Activated T-cell treated with anti-CD3 and anti-CD28 coated beads, Interleukin-2, amount 50 U/mL, for 4 hours (primary cell): ENCODE measurements around the gene NOS1AP. TPM values are rescaled to one million over a fixed set of nuclear protein-coding genes. Genes with fewer than 3 reads are reported as not detected.

Source experiments
- ATAC-seq, 2 donors: fragments of 200-7000 bp; cut with Tn5 transposase; one replicate each; pipeline ENCODE4 v1.10.0; 2021
- DNase-seq: peaks from one replicate; pipeline ENCODE4 v3.0.0-alpha.2; 2020
- H3K27me3 Mint-ChIP-seq: one replicate; pipeline ENCODE4 v1.8.0; 2021; ENCODE audit warnings: low read depth, mixed read lengths
- H3K36me3 Mint-ChIP-seq: one replicate; pipeline ENCODE4 v1.8.0; 2022; ENCODE audit warnings: mixed read lengths; ENCODE audit not compliant: insufficient read depth
- H3K4me1 Mint-ChIP-seq: one replicate; pipeline ENCODE4 v1.8.0; 2021; ENCODE audit warnings: low read depth, mixed read lengths
- H3K4me3 Mint-ChIP-seq: one replicate; pipeline ENCODE4 v1.8.0; 2021; ENCODE audit warnings: mild to moderate bottlenecking, moderate library complexity, mixed read lengths
- H3K9me3 Mint-ChIP-seq: one replicate; pipeline ENCODE4 v1.8.0; 2021; ENCODE audit warnings: mixed read lengths
- total RNA-seq, 3 donors: library from RNA; stranded (reverse); gene quantifications; one replicate each; pipeline ENCODE4 v1.2.1, GENCODE V29; 2021

Gene NOS1AP
- total RNA-seq, 3 donors from 2014 or later: 0.05 to 0.37 (median 0.13) TPM

DNA sequence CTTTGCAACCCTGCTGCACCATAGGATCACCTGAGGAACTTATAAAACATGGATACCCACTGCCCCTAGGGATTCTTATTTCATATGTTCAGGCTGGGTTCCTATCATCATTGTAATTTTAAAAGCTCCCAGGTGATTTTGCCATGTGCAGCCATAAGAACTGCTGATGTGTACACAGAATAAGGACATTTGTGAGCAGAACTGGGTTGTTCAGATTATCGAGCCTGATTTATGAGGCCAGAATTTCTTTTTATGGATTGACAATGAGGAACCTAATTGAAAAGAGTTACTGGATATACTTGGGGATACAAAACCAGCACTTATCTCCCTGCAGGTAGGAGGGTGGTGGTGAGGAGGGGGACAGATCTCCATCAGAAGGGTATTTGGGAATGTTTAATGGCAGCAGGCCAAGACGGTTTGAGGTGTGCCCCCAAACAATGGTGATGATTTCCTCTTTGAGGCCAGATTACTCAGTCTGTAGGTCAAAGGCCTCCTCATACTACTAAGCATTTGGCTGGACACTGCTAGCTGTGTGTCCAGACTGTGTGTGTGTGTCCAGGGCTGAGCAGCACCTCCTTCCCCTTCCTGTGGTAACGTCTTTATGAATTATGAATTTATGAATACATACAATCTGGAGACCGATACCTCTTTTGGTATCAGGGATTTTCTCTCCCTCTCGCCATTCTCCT lies 18.9 kb downstream of the NOS1AP start:
- Mint-ChIP-seq H3K4me1 (no peaks in the 10 kb centered on the region), H3K9me3 (peaks cover 4% of the 10 kb centered on the region), H3K4me3 (no peak overlapping the region), H3K36me3 (peaks cover 4% of the 10 kb centered on the region), H3K27me3 (peaks cover 21% of the 10 kb centered on the region)
- DNase-seq: no peak
- ATAC-seq: no peak

DNA sequence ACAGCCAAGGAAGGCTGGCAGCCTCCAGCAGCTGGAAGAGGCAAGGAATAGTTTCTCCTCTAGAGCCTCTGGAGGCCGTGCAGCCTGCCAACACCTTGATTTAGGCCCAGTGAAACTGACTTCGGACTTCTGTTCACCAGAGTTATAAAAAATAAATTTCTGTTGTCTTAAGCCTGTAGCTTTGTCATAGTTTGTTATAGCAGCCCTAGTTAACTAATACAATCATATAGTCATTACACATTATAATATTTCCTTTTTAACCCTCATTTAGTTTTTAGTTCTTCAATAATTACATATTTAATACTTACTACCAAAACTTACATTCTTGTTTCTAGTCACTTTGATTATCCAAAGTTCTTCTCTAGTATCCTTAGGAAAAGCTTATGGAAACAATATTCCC lies 20.3 kb downstream of the NOS1AP start:
- Mint-ChIP-seq H3K27me3 (peaks cover 17% of the 10 kb centered on the region), H3K36me3 (no peaks in the 10 kb centered on the region), H3K9me3 (no peaks in the 10 kb centered on the region), H3K4me1 (no peaks in the 10 kb centered on the region), H3K4me3 (no peak overlapping the region)
- ATAC-seq: no peak
- DNase-seq: no peak

DNA sequence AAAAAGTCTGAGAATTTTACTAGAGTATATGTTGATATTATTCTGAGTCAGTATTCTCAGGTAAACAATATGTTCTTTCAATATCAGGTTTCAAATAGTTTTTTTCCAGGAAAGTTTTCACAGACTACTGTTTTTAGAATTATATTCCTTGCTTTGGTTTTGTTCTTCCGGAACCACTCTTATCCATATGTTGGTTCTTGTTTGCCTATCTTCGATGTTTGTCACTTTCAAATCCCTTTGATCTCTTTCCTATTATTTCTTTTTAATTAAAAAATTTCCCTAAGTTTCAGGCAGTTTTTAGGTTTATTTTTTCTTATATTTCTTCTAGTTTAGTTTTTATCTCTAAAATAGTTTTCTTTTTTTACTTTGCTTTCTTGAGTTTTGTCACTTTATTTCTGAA lies 20.9 kb downstream of the NOS1AP start:
- DNase-seq (no peak), ATAC-seq (no peak)
- H3K9me3 Mint-ChIP-seq: no peaks in the 10 kb centered on the region
- peaks cover 18% of the 10 kb centered on the region for H3K27me3 Mint-ChIP-seq
- H3K36me3 Mint-ChIP-seq: no peaks in the 10 kb centered on the region
- H3K4me3 Mint-ChIP-seq: no peak overlapping the region
- H3K4me1 Mint-ChIP-seq: no peaks in the 10 kb centered on the region

DNA sequence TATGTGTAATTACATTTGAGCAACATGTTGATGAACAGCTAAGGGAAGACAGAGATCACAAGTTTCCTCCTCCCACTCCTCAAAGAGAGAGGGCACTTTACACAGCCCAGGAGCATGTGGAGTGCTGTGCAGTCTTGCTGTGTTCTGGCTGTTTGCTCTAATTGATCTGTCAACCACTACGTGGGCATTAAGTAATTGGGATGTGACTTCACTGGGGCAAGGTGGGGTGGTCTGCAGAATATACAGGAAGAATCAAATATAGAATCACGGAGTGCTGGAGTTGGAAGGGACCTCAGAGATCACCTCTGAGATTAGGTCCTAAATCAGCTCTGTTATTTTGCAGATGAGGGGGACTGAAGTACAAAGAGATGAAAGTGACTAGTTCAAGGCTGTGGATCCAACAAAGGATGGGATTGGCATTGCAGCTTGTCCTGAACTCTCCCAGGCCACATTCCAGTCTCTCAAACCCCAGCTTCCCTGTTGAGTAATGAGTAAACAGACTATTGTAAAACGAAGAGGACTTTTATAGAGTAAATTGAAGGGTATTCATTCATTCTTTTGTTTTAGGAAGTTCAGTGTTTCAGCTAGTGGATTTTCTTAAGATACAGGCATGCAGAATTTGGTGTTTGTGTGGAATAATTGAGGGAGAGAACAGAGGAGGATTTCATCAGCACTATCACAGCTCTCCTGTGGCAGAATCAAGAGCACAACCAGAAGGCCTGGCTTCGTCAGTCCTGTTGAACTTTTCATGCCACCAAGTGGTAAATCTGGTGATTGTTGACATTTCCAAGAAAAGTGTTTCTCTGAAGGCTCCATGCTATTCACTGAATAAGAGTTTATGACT lies 22.4 kb downstream of the NOS1AP start:
- ATAC-seq: no peak
- Mint-ChIP-seq H3K9me3 (no peaks in the 10 kb centered on the region), H3K4me3 (no peak overlapping the region), H3K4me1 (no peaks in the 10 kb centered on the region), H3K27me3 (peaks cover 17% of the 10 kb centered on the region), H3K36me3 (no peaks in the 10 kb centered on the region)
- no peak for DNase-seq

DNA sequence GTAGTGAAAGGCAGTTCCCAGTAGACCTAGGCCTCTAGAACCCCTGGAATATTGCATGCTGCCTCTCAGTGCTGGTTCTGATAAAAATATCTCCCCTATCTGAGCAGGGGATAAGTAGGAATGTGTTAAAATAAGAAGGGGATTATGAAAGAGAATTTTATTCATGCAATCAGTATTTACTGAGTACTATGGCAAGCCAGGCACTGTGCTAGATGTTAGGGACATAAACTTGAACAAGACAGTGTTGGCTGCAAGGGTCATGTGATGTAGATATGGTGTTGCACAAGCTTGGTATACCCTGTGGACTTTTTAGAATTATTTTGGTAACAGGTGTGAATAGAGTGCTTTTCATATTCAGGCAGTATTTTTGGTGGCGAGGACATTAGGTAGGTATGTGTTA lies 23.6 kb downstream of the NOS1AP start:
- peaks cover 14% of the 10 kb centered on the region for H3K27me3 Mint-ChIP-seq
- H3K36me3 Mint-ChIP-seq: no peaks in the 10 kb centered on the region
- no peaks in the 10 kb centered on the region for H3K9me3 Mint-ChIP-seq
- H3K4me1 Mint-ChIP-seq: no peaks in the 10 kb centered on the region
- no peak for DNase-seq
- H3K4me3 Mint-ChIP-seq: no peak overlapping the region
- no peak for ATAC-seq

DNA sequence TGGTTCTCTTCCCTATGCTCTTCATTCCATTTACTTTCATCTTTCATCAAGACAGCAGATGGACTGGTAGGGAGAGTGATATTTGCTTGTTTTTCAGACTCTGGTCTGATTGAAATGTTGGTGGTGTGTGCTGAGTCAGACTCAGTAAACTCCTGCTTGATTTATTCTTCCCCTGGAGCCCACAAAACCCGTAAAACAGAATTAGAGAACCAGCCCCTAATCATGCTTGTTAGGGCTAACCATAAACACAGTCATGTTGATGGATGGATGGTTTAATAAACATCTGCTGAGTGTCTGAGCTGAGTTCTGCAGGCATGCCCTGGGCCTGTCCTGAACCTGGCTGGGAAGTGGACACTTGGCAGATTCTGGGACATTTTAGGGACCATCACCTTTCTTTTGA lies 24.8 kb downstream of the NOS1AP start:
- ATAC-seq (no peak), DNase-seq (no peak)
- Mint-ChIP-seq H3K9me3 (no peaks in the 10 kb centered on the region), H3K4me3 (no peak overlapping the region), H3K36me3 (no peaks in the 10 kb centered on the region), H3K27me3 (peaks cover 20% of the 10 kb centered on the region), H3K4me1 (no peaks in the 10 kb centered on the region)

DNA sequence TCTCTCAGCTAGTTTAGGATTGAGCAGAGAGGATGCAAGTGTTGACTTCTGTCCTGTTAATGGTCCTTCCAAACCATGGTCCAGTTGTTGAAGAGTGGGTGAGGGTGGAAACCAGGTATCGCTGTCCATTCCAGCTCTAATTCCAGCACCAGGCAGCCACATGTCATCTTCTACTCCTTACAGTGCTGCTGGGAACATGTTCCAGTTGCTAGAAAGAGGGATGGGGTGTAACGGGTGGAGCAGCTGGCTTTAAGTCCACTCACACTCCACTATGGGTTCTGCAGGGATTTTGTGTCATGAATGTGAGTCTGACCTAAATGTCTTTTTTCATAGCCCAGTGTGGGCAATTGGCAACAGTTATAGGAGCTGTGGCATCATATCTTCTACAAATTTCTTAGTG lies 25.2 kb downstream of the NOS1AP start:
- H3K27me3 Mint-ChIP-seq: peaks cover 17% of the 10 kb centered on the region
- no peaks in the 10 kb centered on the region for H3K4me1 Mint-ChIP-seq
- H3K4me3 Mint-ChIP-seq: no peak overlapping the region
- no peaks in the 10 kb centered on the region for H3K36me3 Mint-ChIP-seq
- no peaks in the 10 kb centered on the region for H3K9me3 Mint-ChIP-seq
- DNase-seq (no peak), ATAC-seq (no peak)

DNA sequence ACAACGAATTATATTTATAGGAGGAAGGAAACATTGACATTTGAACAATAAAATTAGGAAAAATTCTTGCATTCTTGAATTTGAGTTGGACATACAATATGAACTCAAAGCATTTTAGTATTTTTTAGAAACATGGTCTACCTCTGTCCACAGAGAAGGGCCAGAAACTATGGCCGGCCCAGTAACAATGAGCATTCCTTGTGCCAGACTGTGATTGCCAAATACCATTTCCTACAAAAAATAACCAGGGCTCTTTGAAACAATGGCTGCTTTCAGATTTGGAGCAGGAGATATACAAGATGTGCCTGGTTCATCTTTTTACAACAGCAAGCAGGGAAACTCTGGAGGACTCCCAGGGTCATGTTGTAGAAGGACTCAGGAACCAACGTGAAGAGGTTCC lies 38.4 kb downstream of the NOS1AP start:
- Mint-ChIP-seq H3K27me3 (peaks cover 47% of the 10 kb centered on the region), H3K36me3 (peaks cover 3% of the 10 kb centered on the region), H3K4me3 (no peak overlapping the region), H3K4me1 (no peaks in the 10 kb centered on the region), H3K9me3 (peaks cover 17% of the 10 kb centered on the region)
- DNase-seq (no peak), ATAC-seq (no peak)

DNA sequence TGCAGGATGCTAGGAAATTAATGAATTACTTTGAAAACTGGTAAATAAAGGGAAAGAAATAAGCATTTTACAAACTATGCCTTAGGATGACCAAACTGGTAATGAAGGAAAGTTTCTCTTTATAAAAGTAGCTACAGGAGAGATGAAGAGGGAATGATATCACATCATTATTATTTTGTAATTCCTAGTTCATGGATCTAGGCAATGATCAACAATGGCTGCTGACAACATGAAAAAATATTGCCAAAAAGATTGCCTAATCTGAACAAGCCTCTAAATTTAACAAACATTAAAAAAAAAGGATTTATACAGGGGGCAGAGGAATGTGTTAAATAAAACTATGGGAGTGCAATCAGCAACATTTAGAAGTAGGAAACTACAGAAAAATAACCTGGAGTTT lies 38.9 kb downstream of the NOS1AP start:
- DNase-seq (no peak), ATAC-seq (no peak)
- Mint-ChIP-seq H3K36me3 (peaks cover 3% of the 10 kb centered on the region), H3K9me3 (peaks cover 17% of the 10 kb centered on the region), H3K4me3 (no peak overlapping the region), H3K4me1 (no peaks in the 10 kb centered on the region), H3K27me3 (peaks cover 42% of the 10 kb centered on the region)

DNA sequence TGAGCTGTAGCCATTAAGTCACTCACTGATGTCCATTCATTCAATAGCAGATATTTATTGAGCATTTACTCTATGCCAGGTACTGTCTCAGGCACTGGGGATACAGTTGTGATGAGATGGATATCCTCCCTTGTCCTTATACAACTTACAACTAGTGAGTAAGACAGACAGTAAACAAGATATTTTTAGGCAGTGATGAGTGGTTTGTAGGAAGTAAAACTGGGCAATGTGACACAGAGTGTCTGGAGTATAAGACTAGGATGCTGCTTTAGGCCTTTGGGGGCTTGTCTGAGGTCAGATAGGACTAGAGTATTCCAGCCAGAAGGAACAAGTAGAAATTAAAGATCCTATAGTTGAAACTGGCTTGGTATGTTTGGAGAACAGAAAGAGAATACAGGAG lies 41.4 kb downstream of the NOS1AP start:
- Mint-ChIP-seq H3K4me3 (no peak overlapping the region), H3K4me1 (no peaks in the 10 kb centered on the region), H3K36me3 (no peaks in the 10 kb centered on the region), H3K9me3 (peaks cover 12% of the 10 kb centered on the region), H3K27me3 (peaks cover 28% of the 10 kb centered on the region)
- DNase-seq (no peak), ATAC-seq (no peak)

DNA sequence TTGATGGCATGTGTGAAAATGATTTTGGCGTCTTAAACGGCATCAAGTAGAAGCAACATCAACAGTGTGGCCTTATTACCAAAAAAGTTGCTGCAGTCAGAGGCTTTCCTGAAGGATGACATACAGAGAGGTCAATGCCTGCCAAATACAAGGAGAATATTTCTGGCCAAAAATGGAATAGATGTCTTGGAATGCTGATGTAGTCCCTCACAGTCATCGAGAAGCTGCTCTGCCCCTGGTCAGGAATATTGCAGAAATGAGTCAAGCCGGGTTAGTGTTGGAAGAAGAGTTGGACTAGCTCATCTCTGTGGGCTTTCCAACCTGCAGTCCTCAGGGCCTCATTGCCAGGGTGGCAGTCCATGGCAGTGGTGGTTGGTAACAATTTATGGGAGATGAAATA lies 42.1 kb downstream of the NOS1AP start:
- Mint-ChIP-seq H3K9me3 (peaks cover 12% of the 10 kb centered on the region), H3K4me1 (no peaks in the 10 kb centered on the region), H3K4me3 (no peak overlapping the region), H3K36me3 (no peaks in the 10 kb centered on the region), H3K27me3 (peaks cover 27% of the 10 kb centered on the region)
- no peak for DNase-seq
- no peak for ATAC-seq

DNA sequence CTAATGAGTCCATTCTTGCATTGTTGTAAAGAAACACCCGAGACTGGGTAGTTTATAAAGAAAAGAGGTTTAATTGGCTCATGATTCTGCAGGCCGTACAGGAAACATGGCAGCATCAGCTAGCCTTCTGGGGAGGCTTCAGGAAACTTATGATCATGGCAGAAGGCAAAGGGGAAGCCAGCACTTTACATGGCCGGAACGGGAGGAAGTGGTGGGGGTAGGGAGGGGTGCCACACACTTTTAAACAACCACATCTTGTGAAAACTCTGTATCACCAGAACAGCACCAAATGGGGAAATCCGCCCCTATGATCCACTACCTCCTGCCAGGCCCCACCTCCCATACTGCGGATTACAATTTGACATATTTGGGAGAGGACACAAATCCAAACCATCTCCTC lies 43.9 kb downstream of the NOS1AP start:
- Mint-ChIP-seq H3K9me3 (peaks cover 9% of the 10 kb centered on the region), H3K27me3 (peaks cover 24% of the 10 kb centered on the region), H3K36me3 (no peaks in the 10 kb centered on the region), H3K4me1 (no peaks in the 10 kb centered on the region), H3K4me3 (no peak overlapping the region)
- ATAC-seq (no peak), DNase-seq (no peak)

DNA sequence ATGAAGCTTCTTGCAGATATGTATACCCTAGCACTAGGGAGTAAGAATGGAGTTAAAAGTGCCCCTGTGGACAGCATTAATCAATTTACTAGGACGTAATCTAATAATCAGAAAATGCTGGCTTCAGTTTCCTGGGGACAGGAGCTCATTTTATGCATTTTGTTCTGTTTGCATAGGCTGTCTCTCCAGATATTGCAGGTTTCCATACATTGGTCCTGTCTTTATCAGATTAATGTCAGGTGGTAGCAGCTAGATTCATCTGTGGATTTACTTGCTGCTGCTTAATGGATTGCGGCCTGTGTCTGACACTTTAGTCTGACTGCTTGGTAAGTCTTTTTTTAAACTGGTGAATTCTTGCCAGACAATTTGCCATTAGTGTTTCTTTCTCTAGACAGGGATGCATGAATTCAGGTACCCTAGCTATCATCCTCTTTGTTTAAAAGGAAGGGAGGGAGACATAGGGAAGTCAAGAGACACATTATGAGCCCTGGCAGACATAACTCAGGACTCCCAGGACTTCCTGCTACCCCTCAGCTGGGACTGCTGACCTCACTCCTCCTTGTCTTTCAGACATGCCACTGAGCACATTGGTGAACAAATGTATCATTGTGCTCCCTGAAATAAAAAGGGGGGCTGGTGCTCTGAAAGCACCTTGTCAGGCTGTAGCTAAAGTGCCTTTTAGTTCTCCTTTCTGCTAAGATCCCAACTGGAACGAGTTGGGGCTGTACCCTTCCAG lies 47.7 kb downstream of the NOS1AP start:
- DNase-seq (no peak), ATAC-seq (no peak)
- H3K36me3 Mint-ChIP-seq: no peaks in the 10 kb centered on the region
- H3K4me3 Mint-ChIP-seq: no peak overlapping the region
- no peaks in the 10 kb centered on the region for H3K9me3 Mint-ChIP-seq
- no peaks in the 10 kb centered on the region for H3K4me1 Mint-ChIP-seq
- H3K27me3 Mint-ChIP-seq: peaks cover 23% of the 10 kb centered on the region

DNA sequence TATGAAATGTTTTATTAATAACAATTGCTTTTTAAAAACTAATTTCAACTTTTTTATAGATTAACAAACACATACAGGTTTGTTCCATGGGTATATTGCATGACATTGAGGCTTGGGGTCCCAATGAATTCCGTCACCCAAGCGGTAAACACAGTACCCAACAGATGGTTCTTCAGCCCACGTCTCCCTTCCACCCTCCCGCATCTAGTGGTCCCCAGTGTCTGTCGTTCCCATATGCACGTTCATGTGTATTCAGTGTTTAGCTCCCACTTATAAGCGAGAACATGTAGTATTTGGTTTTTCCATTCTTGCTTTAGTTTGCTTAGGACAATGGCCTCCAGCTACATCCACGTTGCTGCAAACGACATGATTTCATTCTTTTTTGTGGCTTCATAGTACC lies 48.6 kb downstream of the NOS1AP start:
- DNase-seq (no peak), ATAC-seq (no peak)
- H3K9me3 Mint-ChIP-seq: no peaks in the 10 kb centered on the region
- peaks cover 18% of the 10 kb centered on the region for H3K27me3 Mint-ChIP-seq
- H3K36me3 Mint-ChIP-seq: no peaks in the 10 kb centered on the region
- no peaks in the 10 kb centered on the region for H3K4me1 Mint-ChIP-seq
- no peak overlapping the region for H3K4me3 Mint-ChIP-seq
